Cardiac muscle cell (in vitro differentiated cells and primary cell): ENCODE results near the gene RRP7A. TPM values are rescaled to one million over a fixed set of nuclear protein-coding genes. Genes with fewer than 3 reads are reported as not detected.
"Not testable (repeated sequence)": the region's sequence is repeated elsewhere in the genome, so short reads cannot be mapped to it uniquely, and the experiment has no call there.

Experiments used
- DNase-seq, 2 donors: peaks; one replicate each; pipeline versions ENCODE4 v3.0.0 to v3.0.0-alpha.2; 2010 to 2017; ENCODE audit warnings: low read depth in 1 of 2, low spot score in 1 of 2
- H3K27ac ChIP-seq: fragments of 200-600 bp; sonication (generic); 2 replicates; pipeline ENCODE4 v1.5.1; 2016
- H3K27me3 ChIP-seq: fragments of 200-600 bp; sonication (generic); 2 replicates; pipeline ENCODE4 v1.6.0; 2016; ENCODE audit warnings: control low read depth
- H3K36me3 ChIP-seq: fragments of 200-600 bp; sonication (generic); 2 replicates; pipeline ENCODE4 v1.5.1; 2016; ENCODE audit warnings: control low read depth
- H3K4me1 ChIP-seq: fragments of 200-600 bp; sonication (generic); 2 replicates; pipeline ENCODE4 v1.8.1; 2017; ENCODE audit warnings: low read depth, mild to moderate bottlenecking, mixed run types
- H3K4me3 ChIP-seq: fragments of 200-600 bp; sonication (generic); 2 replicates; pipeline ENCODE4 v1.5.1; 2016; ENCODE audit warnings: mild to moderate bottlenecking
- H3K9me3 ChIP-seq: fragments of 200-600 bp; sonication (generic); 2 replicates; pipeline ENCODE4 v1.5.1; 2017; ENCODE audit warnings: low read depth, mild to moderate bottlenecking, control low read depth
- CTCF ChIP-seq: IDR thresholded peaks from 2 replicates; pipeline ENCODE4 v1.5.1; 2012; ENCODE audit warnings: low read depth, mild to moderate bottlenecking, low read length
- polyA plus RNA-seq: library from polyadenylated mRNA; unstranded; fragments of >200 nt; fragmentation: Nextera tagmentation; extraction: Ambion mirVana; gene quantifications from 2 replicates; pipeline ENCODE4 v1.2.1, GENCODE V29; 2016
- total RNA-seq: library from RNA; depleted of rRNA; stranded (reverse); fragments of >200 nt; gene quantifications from 2 replicates; pipeline ENCODE4 v1.2.3, GENCODE V29; 2016

The RRP7A gene
- total and polyA plus RNA-seq, 2 experiments from 2014 or later: 39.6 to 43.7 TPM

- Histone ChIP-seq H3K4me3 (no peak overlapping the region), H3K4me1 (no peaks in the 10 kb centered on the region), H3K27me3 (no peaks in the 10 kb centered on the region), H3K27ac (no peak overlapping the region), H3K9me3 (no peaks in the 10 kb centered on the region), H3K36me3 (no peaks in the 10 kb centered on the region)
- no peak for TF ChIP-seq CTCF
- DNase-seq: no peak
These were observed 26.2 kb downstream of the RRP7A start for GRCh38 chr22:42493393-42493792.

GRCh38 chr22:42492323-42492690 lies 27.3 kb downstream of the RRP7A start:
- no peak for DNase-seq
- no peaks in the 10 kb centered on the region for H3K9me3 ChIP-seq
- no peak overlapping the region for H3K4me3 ChIP-seq
- H3K4me1 ChIP-seq: no peaks in the 10 kb centered on the region
- no peak overlapping the region for H3K27ac ChIP-seq
- TF ChIP-seq CTCF: no peak
- no peaks in the 10 kb centered on the region for H3K36me3 ChIP-seq
- no peaks in the 10 kb centered on the region for H3K27me3 ChIP-seq

- Histone ChIP-seq H3K36me3 (no peaks in the 10 kb centered on the region), H3K27ac (no peak overlapping the region), H3K9me3 (no peaks in the 10 kb centered on the region), H3K4me1 (no peaks in the 10 kb centered on the region), H3K4me3 (no peak overlapping the region), H3K27me3 (no peaks in the 10 kb centered on the region)
- DNase-seq: no peak
- no peak for TF ChIP-seq CTCF
These were observed 29.3 kb downstream of the RRP7A start for GRCh38 chr22:42490243-42490832.

DNA sequence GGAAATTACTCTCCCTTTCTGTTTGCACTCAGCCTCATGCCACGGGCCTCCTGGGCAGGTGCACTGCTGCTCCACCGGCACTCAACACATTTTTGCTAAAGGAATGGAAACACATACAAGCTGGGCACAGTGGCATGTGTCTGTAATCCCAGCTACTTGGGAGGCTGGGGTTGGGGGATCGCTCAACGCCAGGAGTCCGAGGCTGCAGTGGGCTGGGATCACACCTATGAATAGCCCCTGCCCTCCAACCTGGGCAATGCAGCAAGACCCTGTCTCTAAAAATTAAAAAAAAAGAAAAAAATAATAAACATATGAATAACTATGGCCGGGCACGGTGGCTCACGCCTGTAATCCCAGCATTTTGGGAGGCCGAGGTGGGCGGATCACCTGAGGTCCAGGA lies 30.6 kb downstream of the RRP7A start:
- Histone ChIP-seq H3K36me3 (no peaks in the 10 kb centered on the region), H3K27ac (no peak overlapping the region), H3K27me3 (no peaks in the 10 kb centered on the region), H3K9me3 (no peaks in the 10 kb centered on the region), H3K4me3 (no peak overlapping the region), H3K4me1 (no peaks in the 10 kb centered on the region)
- DNase-seq: no peak
- no peak for TF ChIP-seq CTCF

- no peaks in the 10 kb centered on the region for H3K36me3 ChIP-seq
- H3K4me1 ChIP-seq: no peaks in the 10 kb centered on the region
- DNase-seq: no peak
- no peak for TF ChIP-seq CTCF
- no peaks in the 10 kb centered on the region for H3K27me3 ChIP-seq
- H3K9me3 ChIP-seq: no peaks in the 10 kb centered on the region
- no peak overlapping the region for H3K27ac ChIP-seq
- no peak overlapping the region for H3K4me3 ChIP-seq
These were observed 35.1 kb downstream of the RRP7A start for GRCh38 chr22:42484506-42484905.

- H3K9me3 ChIP-seq, DNase-seq, H3K36me3 ChIP-seq, H3K27ac ChIP-seq, H3K4me1 ChIP-seq, H3K27me3 ChIP-seq, H3K4me3 ChIP-seq: not testable (repeated sequence)
These were observed 35.9 kb downstream of the RRP7A start for GRCh38 chr22:42483610-42484223.
